Mucosa of descending colon (tissue), 3 donors: ENCODE measurements around the gene HEPACAM2. TPM values are rescaled to one million over a fixed set of nuclear protein-coding genes. Genes with fewer than 3 reads are reported as not detected.

Experiments used
- ATAC-seq: fragments of 200-7000 bp; cut with Tn5 transposase; one replicate; pipeline ENCODE4 v1.9.1; 2020; ENCODE audit warnings: mild to moderate bottlenecking, moderate library complexity
- DNase-seq, 3 donors: peaks; one replicate each; pipeline ENCODE4 v3.0.0-alpha.2; 2020
- H3K36me3 ChIP-seq: fragments of 200-600 bp; one replicate; pipeline ENCODE4 v1.8.0; 2021; ENCODE audit warnings: low read depth, mild to moderate bottlenecking
- H3K4me1 ChIP-seq: fragments of 200-600 bp; one replicate; pipeline ENCODE4 v1.8.0; 2021; ENCODE audit warnings: low read depth, mild to moderate bottlenecking
- H3K4me3 ChIP-seq: fragments of 200-600 bp; one replicate; pipeline ENCODE4 v1.8.0; 2021; ENCODE audit warnings: mild to moderate bottlenecking
- H3K9me3 ChIP-seq: fragments of 200-600 bp; one replicate; pipeline ENCODE4 v1.8.0; 2021; ENCODE audit warnings: mild to moderate bottlenecking
- CTCF ChIP-seq: fragments of 200-600 bp; IDR thresholded peaks from one replicate; pipeline ENCODE4 v1.8.0; 2022; ENCODE audit warnings: antibody characterized with exemption, mild to moderate bottlenecking
- intact Hi-C, 2 donors: fragments of 100-400 bp; cut with DNase I in 1 of 2; cut with micrococcal nuclease in 1 of 2; formaldehyde crosslinking; loops; one replicate each; pipeline versions ENCODE4 v1.11.0 to v1.11.1; 2022; cut with DNase I, micrococcal nuclease
- total RNA-seq, 3 donors: library from RNA; stranded (reverse); fragmentation: NEBNext Ultra II Directional in 2 of 3; extraction: Animal tissue kit (Norgen Biotek cat#: 25700) in 2 of 3; gene quantifications; one replicate each; pipeline versions ENCODE4 v1.2.1 to v1.2.4, GENCODE V29; 2021 to 2023
- donor health status: DM: no; HTN: no; CAD: no; lungs with moderate emphysema.
- donor health status: DM: no; HTN: no; CAD: no.
- donor health status: DM: no; HTN: yes; CAD: no.

The HEPACAM2 gene
- total RNA-seq, 3 donors from 2014 or later: 24.2 to 106 (median 70.6) TPM

GRCh38 chr7:93148144-93148543, 78.1 kb downstream of the HEPACAM2 start, which contains the start of gene SAMD9L:
Gene SAMD9L, minus strand, starts transcription at chr7:93148385. Its CDS starts 12,414 bp downstream, at chr7:93135971.
- intact Hi-C loops: no loop called here
- Histone ChIP-seq H3K9me3 (no peaks in the 10 kb centered on the region), H3K4me3 (no peak within 1 kb of the TSS), H3K4me1 (peaks cover 3% of the 10 kb centered on the region), H3K36me3 (no peaks in the 10 kb centered on the region)
- ATAC-seq: peak; percentile 82
- peak in 1 of 3 donors; percentile 37 for DNase-seq
- TF ChIP-seq CTCF: no peak

- Histone ChIP-seq H3K36me3 (no peaks in the 10 kb centered on the region), H3K4me1 (peaks cover 3% of the 10 kb centered on the region), H3K9me3 (no peaks in the 10 kb centered on the region), H3K4me3 (no peak overlapping the region)
- TF ChIP-seq CTCF: no peak
- DNase-seq (peak in 2 of 3 donors; percentile 34 to 55), ATAC-seq (peak; percentile 84)
- intact Hi-C loops: no loop called here
Observed at GRCh38 chr7:93147363-93147762, 78.9 kb downstream of the HEPACAM2 start.

- DNase-seq: no peak
- Histone ChIP-seq H3K4me1 (peaks cover 3% of the 10 kb centered on the region), H3K4me3 (no peak overlapping the region), H3K36me3 (no peaks in the 10 kb centered on the region), H3K9me3 (no peaks in the 10 kb centered on the region)
- intact Hi-C loops: no loop called here
- no peak for TF ChIP-seq CTCF
- ATAC-seq: no peak
Observed at GRCh38 chr7:93146472-93147141, 79.7 kb downstream of the HEPACAM2 start.

GRCh38 chr7:93146036-93146435, 80.2 kb downstream of the HEPACAM2 start:
- H3K4me3 ChIP-seq: no peak overlapping the region
- ATAC-seq: no peak

GRCh38 chr7:93145354-93145753, 80.9 kb downstream of the HEPACAM2 start:
- no peak overlapping the region for H3K4me3 ChIP-seq

More at GRCh38 chr7:93146036-93146435, 80.2 kb downstream of the HEPACAM2 start:
- no peak for TF ChIP-seq CTCF
- no peak for DNase-seq
- Histone ChIP-seq H3K36me3 (no peaks in the 10 kb centered on the region), H3K4me1 (peaks cover 3% of the 10 kb centered on the region), H3K9me3 (no peaks in the 10 kb centered on the region)
- intact Hi-C loops: no loop called here

More at GRCh38 chr7:93145354-93145753, 80.9 kb downstream of the HEPACAM2 start:
- intact Hi-C loops: no loop called here
- ATAC-seq: no peak
- Histone ChIP-seq H3K36me3 (no peaks in the 10 kb centered on the region), H3K9me3 (no peaks in the 10 kb centered on the region), H3K4me1 (peaks cover 3% of the 10 kb centered on the region)
- DNase-seq: no peak
- no peak for TF ChIP-seq CTCF
